Mucosa of descending colon (tissue), 3 donors: ENCODE results near the gene MRPL50. TPM values are rescaled to one million over a fixed set of nuclear protein-coding genes. Genes with fewer than 3 reads are reported as not detected.

Experiments
- ATAC-seq: fragments of 200-7000 bp; cut with Tn5 transposase; one replicate; pipeline ENCODE4 v1.9.1; 2020; ENCODE audit warnings: mild to moderate bottlenecking, moderate library complexity
- DNase-seq, 3 donors: peaks; one replicate each; pipeline ENCODE4 v3.0.0-alpha.2; 2020
- H3K36me3 ChIP-seq: fragments of 200-600 bp; one replicate; pipeline ENCODE4 v1.8.0; 2021; ENCODE audit warnings: low read depth, mild to moderate bottlenecking
- H3K4me1 ChIP-seq: fragments of 200-600 bp; one replicate; pipeline ENCODE4 v1.8.0; 2021; ENCODE audit warnings: low read depth, mild to moderate bottlenecking
- H3K4me3 ChIP-seq: fragments of 200-600 bp; one replicate; pipeline ENCODE4 v1.8.0; 2021; ENCODE audit warnings: mild to moderate bottlenecking
- H3K9me3 ChIP-seq: fragments of 200-600 bp; one replicate; pipeline ENCODE4 v1.8.0; 2021; ENCODE audit warnings: mild to moderate bottlenecking
- CTCF ChIP-seq: fragments of 200-600 bp; IDR thresholded peaks from one replicate; pipeline ENCODE4 v1.8.0; 2022; ENCODE audit warnings: antibody characterized with exemption, mild to moderate bottlenecking
- intact Hi-C, 2 donors: fragments of 100-400 bp; cut with DNase I in 1 of 2; cut with micrococcal nuclease in 1 of 2; formaldehyde crosslinking; loops; one replicate each; pipeline versions ENCODE4 v1.11.0 to v1.11.1; 2022; cut with DNase I, micrococcal nuclease
- total RNA-seq, 3 donors: library from RNA; stranded (reverse); fragmentation: NEBNext Ultra II Directional in 2 of 3; extraction: Animal tissue kit (Norgen Biotek cat#: 25700) in 2 of 3; gene quantifications; one replicate each; pipeline versions ENCODE4 v1.2.1 to v1.2.4, GENCODE V29; 2021 to 2023
- donor health status: DM: no; HTN: no; CAD: no; lungs with moderate emphysema.
- donor health status: DM: no; HTN: no; CAD: no.
- donor health status: DM: no; HTN: yes; CAD: no.

Gene MRPL50
- total RNA-seq, 3 donors from 2014 or later: 8.2 to 11.0 (median 8.4) TPM

GRCh38 chr9:101442318-101442717, 43.9 kb upstream of the MRPL50 start:
- Histone ChIP-seq H3K4me3 (no peak overlapping the region), H3K9me3 (no peaks in the 10 kb centered on the region), H3K4me1 (no peaks in the 10 kb centered on the region), H3K36me3 (no peaks in the 10 kb centered on the region)
- no peak for TF ChIP-seq CTCF
- DNase-seq (no peak), ATAC-seq (no peak)
- intact Hi-C loops: no loop called here

- intact Hi-C loops: no loop called here
- Histone ChIP-seq H3K9me3 (no peaks in the 10 kb centered on the region), H3K4me1 (no peaks in the 10 kb centered on the region), H3K36me3 (no peaks in the 10 kb centered on the region), H3K4me3 (no peak overlapping the region)
- DNase-seq: no peak
- ATAC-seq: no peak
- TF ChIP-seq CTCF: no peak
Measured at GRCh38 chr9:101440714-101441230, 42.4 kb upstream of the MRPL50 start.

GRCh38 chr9:101438523-101438922, 40.1 kb upstream of the MRPL50 start:
- intact Hi-C loops: no loop called here
- no peak for TF ChIP-seq CTCF
- Histone ChIP-seq H3K4me1 (no peaks in the 10 kb centered on the region), H3K4me3 (no peak overlapping the region), H3K36me3 (no peaks in the 10 kb centered on the region), H3K9me3 (no peaks in the 10 kb centered on the region)
- ATAC-seq (no peak), DNase-seq (no peak)

GRCh38 chr9:101437806-101438232, 39.4 kb upstream of the MRPL50 start:
- no peaks in the 10 kb centered on the region for H3K9me3 ChIP-seq
- DNase-seq (peak in 1 of 3 donors; percentile 12), ATAC-seq (peak; percentile 89)

GRCh38 chr9:101435601-101436079, 37.2 kb upstream of the MRPL50 start, which contains the start of gene ALDOB:
Gene ALDOB (minus strand): TSS chr9:101435774. CDS start chr9:101430887, 4,887 bp downstream.
- intact Hi-C loops: no loop called here
- no peak for ATAC-seq
- no peak for DNase-seq
- no peak for TF ChIP-seq CTCF
- H3K4me1 ChIP-seq: no peaks in the 10 kb centered on the region
- H3K36me3 ChIP-seq: no peaks in the 10 kb centered on the region
- H3K4me3 ChIP-seq: no peak within 1 kb of the TSS
- no peaks in the 10 kb centered on the region for H3K9me3 ChIP-seq

More at GRCh38 chr9:101437806-101438232, 39.4 kb upstream of the MRPL50 start:
- Histone ChIP-seq H3K4me3 (no peak overlapping the region), H3K4me1 (no peaks in the 10 kb centered on the region), H3K36me3 (no peaks in the 10 kb centered on the region)
- intact Hi-C loops: no loop called here
- no peak for TF ChIP-seq CTCF
